Upper lobe of left lung (tissue), 6 donors: ENCODE data around the gene CATSPER3. TPM values are rescaled to one million over a fixed set of nuclear protein-coding genes. Genes with fewer than 3 reads are reported as not detected.

Experiments used
- ATAC-seq, 2 donors: fragments of 200-7000 bp; cut with Tn5 transposase; one replicate each; pipeline ENCODE4 v1.9.1; 2022; ENCODE audit warnings: mild to moderate bottlenecking in 2 of 2, moderate library complexity in 2 of 2; ENCODE audit not compliant: low FRiP score in 2 of 2
- DNase-seq, 2 donors: peaks; one replicate each; pipeline ENCODE4 v3.0.0-alpha.2; 2019 to 2020
- H3K27ac ChIP-seq, 4 donors: fragments of 200-600 bp; sonication (generic); one replicate each; pipeline ENCODE4 v1.5.1; 2016 to 2019
- H3K27me3 ChIP-seq, 4 donors: fragments of 200-600 bp; sonication (generic); one replicate each; pipeline ENCODE4 v1.5.1; 2017 to 2019
- H3K36me3 ChIP-seq, 4 donors: fragments of 200-600 bp; sonication (generic); one replicate each; pipeline ENCODE4 v1.5.1; 2016 to 2019
- H3K4me1 ChIP-seq, 4 donors: fragments of 200-600 bp; sonication (generic); one replicate each; pipeline ENCODE4 v1.5.1; 2018 to 2019
- H3K4me3 ChIP-seq, 4 donors: fragments of 200-600 bp; sonication (generic); one replicate each; pipeline ENCODE4 v1.5.1; 2017 to 2019; ENCODE audit warnings: mild to moderate bottlenecking in 2 of 4, moderate library complexity in 1 of 4
- H3K9me3 ChIP-seq, 4 donors: fragments of 200-600 bp; sonication (generic); one replicate each; pipeline ENCODE4 v1.5.1; 2018 to 2019
- EP300 ChIP-seq, 4 donors: sonication (generic); formaldehyde crosslinking; IDR thresholded peaks; one replicate each; pipeline ENCODE4 v1.5.1; 2017; ENCODE audit warnings: antibody characterized with exemption in 4 of 4, control low read depth in 2 of 4
- POLR2A ChIP-seq, 4 donors: fragments of 450-650 bp; IDR thresholded peaks; one replicate each; pipeline ENCODE4 v1.5.1; 2016 to 2017; ENCODE audit warnings: antibody characterized with exemption in 4 of 4, mild to moderate bottlenecking in 2 of 4
- POLR2AphosphoS5 ChIP-seq, 2 donors: sonication (generic); formaldehyde crosslinking; IDR thresholded peaks; one replicate each; pipeline ENCODE4 v1.5.1; 2017; ENCODE audit warnings: antibody characterized with exemption in 2 of 2
- WGBS, 2 donors: methylation state at CpG; one replicate each; pipeline ENCODE4 v1.1.5; 2017 to 2018; 5-methylcytosine and 5-hydroxymethylcytosine counted together
- total RNA-seq, 6 donors: library from RNA; depleted of rRNA in 4 of 6; stranded (reverse); fragments of >200 nt in 4 of 6; gene quantifications; one replicate each; pipeline versions ENCODE4 v1.1.0 to v1.2.1, GENCODE V29; 2016 to 2021
- TF ChIP-seq, protein P1 (sequence below), 6 experiments: fragments of 450-650 bp in 4 of 6; fragments of 200-600 bp in 2 of 6; sonication (generic) in 2 of 6; IDR thresholded peaks; one replicate each; pipeline ENCODE4 v1.5.1; 2016 to 2019; ENCODE audit warnings: antibody characterized with exemption in 6 of 6
- donor health status: DM: no; HTN: no; CAD: no; lungs with moderate emphysema.
- donor health status: DM: no; HTN: yes; CAD: no; lungs with severe emphysema.

The CATSPER3 gene
- total RNA-seq, 6 donors from 2014 or later, result 0.67 to 1.7 TPM; not detected in 4

DNA sequence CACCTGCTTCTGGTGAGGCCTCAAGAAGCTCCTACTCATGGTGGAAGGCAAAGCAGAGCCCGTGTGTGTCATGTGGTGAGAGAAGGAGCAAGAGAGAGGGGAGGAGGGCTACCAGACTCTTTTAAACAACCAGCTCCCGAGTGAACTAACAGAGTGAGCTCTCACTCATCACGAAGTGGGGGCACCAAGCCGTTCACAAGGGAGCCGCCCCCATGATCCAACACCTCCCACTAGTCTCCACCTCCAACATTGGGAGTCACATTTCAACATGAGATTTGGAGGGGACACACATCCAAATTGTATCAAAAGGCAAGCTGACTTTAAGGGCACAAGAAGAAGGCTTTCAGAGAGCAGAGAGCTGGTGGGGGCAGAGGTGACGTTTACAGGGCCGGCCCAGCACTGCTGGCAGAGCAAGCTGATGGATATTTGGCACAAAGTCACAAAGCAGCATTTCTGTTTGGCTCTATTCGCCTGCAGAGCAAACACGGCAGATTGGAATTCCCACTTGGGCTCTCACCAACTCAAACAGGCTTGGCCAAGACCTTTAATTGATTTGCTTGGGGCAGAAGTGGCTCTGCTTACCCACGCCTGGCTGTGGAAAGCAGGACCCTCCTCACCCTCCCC is 46.4 kb downstream of the CATSPER3 start:
- no peaks in the 10 kb centered on the region for H3K9me3 ChIP-seq
- WGBS, 2 donors, result 54 to 65% methylated on average over 10 of the region's 10 CpGs
- no peak for ATAC-seq
- peak in 1 of 2 donors; percentile 21 for DNase-seq
- H3K27me3 ChIP-seq, result no peaks in the 10 kb centered on the region
- peaks cover 0 to 8% (median 7%) of the 10 kb centered on the region in 4 donors for H3K4me1 ChIP-seq
- no peak overlapping the region for H3K4me3 ChIP-seq
- TF ChIP-seq POLR2A (IDR thresholded peaks at IDR 0.05), result no peak
- TF ChIP-seq, protein P1, sequence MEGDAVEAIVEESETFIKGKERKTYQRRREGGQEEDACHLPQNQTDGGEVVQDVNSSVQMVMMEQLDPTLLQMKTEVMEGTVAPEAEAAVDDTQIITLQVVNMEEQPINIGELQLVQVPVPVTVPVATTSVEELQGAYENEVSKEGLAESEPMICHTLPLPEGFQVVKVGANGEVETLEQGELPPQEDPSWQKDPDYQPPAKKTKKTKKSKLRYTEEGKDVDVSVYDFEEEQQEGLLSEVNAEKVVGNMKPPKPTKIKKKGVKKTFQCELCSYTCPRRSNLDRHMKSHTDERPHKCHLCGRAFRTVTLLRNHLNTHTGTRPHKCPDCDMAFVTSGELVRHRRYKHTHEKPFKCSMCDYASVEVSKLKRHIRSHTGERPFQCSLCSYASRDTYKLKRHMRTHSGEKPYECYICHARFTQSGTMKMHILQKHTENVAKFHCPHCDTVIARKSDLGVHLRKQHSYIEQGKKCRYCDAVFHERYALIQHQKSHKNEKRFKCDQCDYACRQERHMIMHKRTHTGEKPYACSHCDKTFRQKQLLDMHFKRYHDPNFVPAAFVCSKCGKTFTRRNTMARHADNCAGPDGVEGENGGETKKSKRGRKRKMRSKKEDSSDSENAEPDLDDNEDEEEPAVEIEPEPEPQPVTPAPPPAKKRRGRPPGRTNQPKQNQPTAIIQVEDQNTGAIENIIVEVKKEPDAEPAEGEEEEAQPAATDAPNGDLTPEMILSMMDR (IDR thresholded peaks at IDR 0.05), result no peak
- no peak for TF ChIP-seq POLR2AphosphoS5 (IDR thresholded peaks at IDR 0.05)
- no peak for TF ChIP-seq EP300 (IDR thresholded peaks at IDR 0.05)
- H3K36me3 ChIP-seq, result no peaks in the 10 kb centered on the region
- H3K27ac ChIP-seq, result no peak overlapping the region

DNA sequence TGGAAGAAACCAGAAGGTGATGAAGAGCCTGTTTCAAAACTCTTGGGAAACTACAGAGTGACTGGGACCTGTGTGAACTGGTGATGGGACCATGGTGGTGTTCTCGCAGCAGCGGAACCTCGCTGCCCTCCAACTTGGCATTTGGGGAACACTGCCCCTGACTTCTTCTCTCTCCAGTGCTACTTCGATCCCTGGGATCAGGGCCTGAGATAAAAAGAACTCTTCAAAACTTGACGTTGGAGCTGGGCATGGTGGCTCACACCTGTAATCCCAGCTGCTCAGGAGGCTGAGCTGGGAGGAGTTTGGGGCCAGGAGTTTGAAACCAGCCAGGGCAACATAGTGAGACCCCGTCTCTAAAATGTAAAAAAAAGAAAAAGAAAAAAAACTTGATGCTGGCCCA is 48.2 kb downstream of the CATSPER3 start:
- H3K9me3 ChIP-seq, result no peaks in the 10 kb centered on the region
- TF ChIP-seq POLR2A (IDR thresholded peaks at IDR 0.05) (no peak), EP300 (IDR thresholded peaks at IDR 0.05) (no peak), POLR2AphosphoS5 (IDR thresholded peaks at IDR 0.05) (no peak)
- TF ChIP-seq, protein P1 (IDR thresholded peaks at IDR 0.05), result no peak
- no peak for DNase-seq
- no peak for ATAC-seq
- H3K36me3 ChIP-seq, result no peaks in the 10 kb centered on the region
- peaks cover 0 to 8% (median 7%) of the 10 kb centered on the region in 4 donors for H3K4me1 ChIP-seq
- no peaks in the 10 kb centered on the region for H3K27me3 ChIP-seq
- no peak overlapping the region for H3K4me3 ChIP-seq
- H3K27ac ChIP-seq, result no peak overlapping the region
- 84 to 94% methylated on average over 6 of the region's 6 CpGs for WGBS, 2 donors

DNA sequence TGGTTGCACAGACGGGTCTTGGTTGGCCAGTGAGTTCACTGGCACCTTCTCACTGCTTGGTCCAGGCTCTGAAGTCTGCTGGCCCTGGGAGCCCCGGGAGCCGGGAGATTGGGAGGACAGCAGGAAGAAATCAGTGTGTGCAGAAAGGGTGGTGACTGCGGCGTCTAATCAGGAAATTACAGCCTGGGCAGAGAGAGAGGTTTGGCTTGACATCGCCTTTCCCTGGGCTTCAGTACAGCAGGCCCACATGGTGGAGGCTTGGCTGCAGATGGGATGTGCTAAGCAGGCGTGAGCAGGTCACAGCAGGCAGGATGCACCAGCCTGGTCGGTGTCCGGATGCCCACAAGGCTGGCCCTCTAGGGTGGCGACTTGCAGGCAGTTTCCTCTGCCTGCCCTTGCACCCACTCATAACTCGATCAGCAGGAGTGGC is 49.2 kb downstream of the CATSPER3 start:
- TF ChIP-seq, protein P1 (IDR thresholded peaks at IDR 0.05), result no peak
- no peak for TF ChIP-seq POLR2AphosphoS5 (IDR thresholded peaks at IDR 0.05)
- TF ChIP-seq EP300 (IDR thresholded peaks at IDR 0.05), result no peak
- no peak for TF ChIP-seq POLR2A (IDR thresholded peaks at IDR 0.05)
- H3K4me3 ChIP-seq, result no peak overlapping the region
- no peaks in the 10 kb centered on the region for H3K27me3 ChIP-seq
- no peaks in the 10 kb centered on the region for H3K36me3 ChIP-seq
- no peak for ATAC-seq
- H3K27ac ChIP-seq, result no peak overlapping the region
- WGBS, 2 donors, result 74 to 77% methylated on average over 11 of the region's 11 CpGs
- DNase-seq, result no peak
- no peaks in the 10 kb centered on the region for H3K9me3 ChIP-seq
- peaks cover 0 to 8% (median 7%) of the 10 kb centered on the region in 4 donors for H3K4me1 ChIP-seq

DNA sequence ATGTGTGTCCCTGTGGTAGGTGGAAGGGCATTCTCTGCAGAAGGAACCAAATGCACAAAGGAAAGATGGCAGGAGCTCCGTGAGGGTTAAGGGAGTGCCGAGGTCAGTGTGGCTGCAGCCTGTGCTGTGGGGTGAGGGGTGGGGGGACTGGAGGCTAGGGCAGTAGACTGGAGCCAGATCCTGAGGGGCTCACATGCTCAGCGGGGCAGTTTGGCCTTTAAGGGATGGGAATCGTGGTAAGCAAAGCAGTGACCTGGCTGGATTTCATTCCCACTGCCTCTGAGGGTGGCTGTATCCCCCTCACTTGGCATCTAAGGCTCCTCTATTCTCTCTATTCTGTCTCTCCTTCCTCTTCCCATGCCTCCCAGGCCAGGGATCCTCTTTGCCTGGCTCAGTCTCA is 50.8 kb downstream of the CATSPER3 start:
- Histone ChIP-seq H3K36me3 (no peaks in the 10 kb centered on the region), H3K4me3 (no peak overlapping the region), H3K4me1 (peaks cover 0 to 8% (median 7%) of the 10 kb centered on the region in 4 donors), H3K27ac (no peak overlapping the region), H3K9me3 (no peaks in the 10 kb centered on the region), H3K27me3 (no peaks in the 10 kb centered on the region)
- DNase-seq (no peak), ATAC-seq (no peak)
- 79 to 94% methylated on average over 4 of the region's 4 CpGs for WGBS, 2 donors
- TF ChIP-seq, protein P1 (IDR thresholded peaks at IDR 0.05), result no peak

DNA sequence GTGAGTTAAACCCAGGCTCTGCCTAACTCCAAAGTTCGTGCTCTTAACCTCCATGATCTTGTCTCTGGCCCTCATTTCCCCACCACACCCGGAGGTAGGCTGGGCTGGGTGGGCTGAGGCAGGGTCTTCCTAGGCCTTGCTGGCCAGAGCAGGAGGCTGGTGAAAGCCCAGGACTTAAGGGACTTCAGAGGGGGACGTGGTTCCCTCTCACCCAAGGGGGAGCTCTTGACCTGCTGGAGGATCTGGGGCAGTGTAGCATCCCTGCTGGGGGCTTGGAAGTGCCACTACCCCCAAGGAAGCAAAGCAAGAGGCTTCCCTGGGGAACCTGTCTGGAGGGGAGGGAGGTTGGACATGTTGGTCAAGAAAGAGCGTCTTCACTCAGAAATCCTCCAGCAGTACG is 51.6 kb downstream of the CATSPER3 start:
- Histone ChIP-seq H3K9me3 (no peaks in the 10 kb centered on the region), H3K4me1 (peaks cover 0 to 5% (median 4%) of the 10 kb centered on the region in 4 donors), H3K27me3 (no peaks in the 10 kb centered on the region), H3K36me3 (no peaks in the 10 kb centered on the region), H3K27ac (no peak overlapping the region), H3K4me3 (no peak overlapping the region)
- ATAC-seq (peak in 1 of 2 donors; percentile 35), DNase-seq (no peak)
- 86 to 87% methylated on average over 4 to 5 of the region's 5 CpGs for WGBS, 2 donors
- TF ChIP-seq, protein P1 (IDR thresholded peaks at IDR 0.05), result no peak
- no peak for TF ChIP-seq EP300 (IDR thresholded peaks at IDR 0.05)
- no peak for TF ChIP-seq POLR2A (IDR thresholded peaks at IDR 0.05)
- TF ChIP-seq POLR2AphosphoS5 (IDR thresholded peaks at IDR 0.05), result no peak
